SK-N-MC (cell line): Measurements from ENCODE around the gene CDKN2AIP.
"Not testable (repeated sequence)": the region's sequence is repeated elsewhere in the genome, so short reads cannot be mapped to it uniquely, and the experiment has no call there.

ENCODE experiments used
- EZH2 ChIP-seq: fragments of 200-600 bp; sonication (generic); IDR thresholded peaks from one replicate; pipeline ENCODE4 v1.6.1; 2017; ENCODE audit warnings: antibody characterized with exemption
- FOXP2 ChIP-seq: optimal IDR thresholded peaks from 2 replicates; pipeline ENCODE3; 2011; ENCODE audit warnings: mild to moderate bottlenecking, moderate library complexity; ENCODE audit not compliant: insufficient read depth; ENCODE audit errors: extremely low read length, control extremely low read depth
- POLR2AphosphoS5 ChIP-seq: IDR thresholded peaks from 2 replicates; pipeline ENCODE4 v1.6.1; 2012; ENCODE audit warnings: mild to moderate bottlenecking, low read depth, low read length, borderline replicate concordance

DNA sequence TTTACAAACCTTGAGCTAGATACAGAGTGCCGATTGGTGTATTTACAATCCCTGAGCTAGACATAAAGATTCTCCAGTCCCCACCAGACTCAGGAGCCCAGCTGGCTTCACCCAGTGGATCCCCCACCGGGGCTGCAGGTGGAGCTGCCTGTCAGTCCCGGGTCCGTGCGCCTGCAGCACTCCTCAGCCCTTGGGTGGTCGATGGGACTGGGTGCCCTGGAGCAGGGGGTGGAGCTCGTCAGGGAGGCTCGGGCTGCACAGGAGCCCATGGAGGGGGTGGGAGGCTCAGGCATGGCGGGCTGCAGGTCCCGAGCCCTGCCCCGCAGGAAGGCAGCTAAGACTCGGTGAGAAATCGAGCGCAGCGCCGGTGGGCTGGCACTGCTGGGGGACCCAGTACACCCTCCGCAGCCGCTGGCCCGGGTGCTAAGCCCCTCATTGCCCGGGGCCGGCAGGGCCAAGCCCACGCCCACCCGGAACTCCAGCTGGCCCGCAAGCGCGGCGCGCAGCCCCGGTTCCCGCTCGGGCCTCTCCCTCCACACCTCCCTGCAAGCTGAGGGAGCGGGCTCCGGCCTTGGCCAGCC is 38.2 kb downstream of the CDKN2AIP start:
- TF ChIP-seq EZH2, POLR2AphosphoS5, FOXP2: not testable (repeated sequence)
